ENCODE results near the gene AEN.

DNA sequence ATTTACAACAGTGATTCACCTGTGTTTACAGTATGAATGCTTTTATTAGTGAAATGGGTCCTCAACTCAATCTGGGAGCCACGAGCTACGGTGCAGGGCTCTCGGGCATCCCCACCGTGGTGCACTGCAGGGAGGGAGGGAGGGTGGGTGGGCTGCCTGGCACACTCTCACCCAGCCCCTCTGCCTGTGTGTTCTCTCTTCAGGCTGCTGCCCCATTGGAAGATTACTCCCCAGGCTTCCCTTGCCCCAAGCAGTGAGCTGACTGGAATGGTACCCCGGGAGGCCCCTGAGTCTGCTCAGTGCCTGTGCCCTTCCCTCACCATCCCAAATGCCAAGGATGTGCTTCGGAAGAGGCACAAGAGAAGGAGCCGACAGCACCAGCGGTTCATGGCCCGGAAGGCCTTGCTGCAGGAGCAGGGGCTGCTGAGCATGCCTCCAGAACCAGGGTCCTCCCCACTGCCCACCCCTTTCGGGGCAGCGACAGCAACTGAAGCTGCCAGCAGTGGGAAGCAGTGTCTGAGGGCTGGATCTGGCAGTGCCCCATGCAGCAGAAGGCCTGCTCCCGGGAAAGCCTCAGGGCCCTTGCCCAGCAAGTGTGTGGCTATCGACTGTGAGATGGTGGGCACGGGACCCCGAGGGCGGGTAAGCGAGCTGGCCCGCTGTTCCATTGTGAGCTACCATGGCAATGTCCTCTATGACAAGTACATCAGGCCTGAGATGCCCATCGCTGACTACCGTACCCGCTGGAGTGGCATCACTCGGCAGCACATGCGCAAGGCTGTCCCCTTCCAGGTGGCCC, 5.0 kb downstream of the AEN start:
- TF ChIP-seq, protein P1, sequence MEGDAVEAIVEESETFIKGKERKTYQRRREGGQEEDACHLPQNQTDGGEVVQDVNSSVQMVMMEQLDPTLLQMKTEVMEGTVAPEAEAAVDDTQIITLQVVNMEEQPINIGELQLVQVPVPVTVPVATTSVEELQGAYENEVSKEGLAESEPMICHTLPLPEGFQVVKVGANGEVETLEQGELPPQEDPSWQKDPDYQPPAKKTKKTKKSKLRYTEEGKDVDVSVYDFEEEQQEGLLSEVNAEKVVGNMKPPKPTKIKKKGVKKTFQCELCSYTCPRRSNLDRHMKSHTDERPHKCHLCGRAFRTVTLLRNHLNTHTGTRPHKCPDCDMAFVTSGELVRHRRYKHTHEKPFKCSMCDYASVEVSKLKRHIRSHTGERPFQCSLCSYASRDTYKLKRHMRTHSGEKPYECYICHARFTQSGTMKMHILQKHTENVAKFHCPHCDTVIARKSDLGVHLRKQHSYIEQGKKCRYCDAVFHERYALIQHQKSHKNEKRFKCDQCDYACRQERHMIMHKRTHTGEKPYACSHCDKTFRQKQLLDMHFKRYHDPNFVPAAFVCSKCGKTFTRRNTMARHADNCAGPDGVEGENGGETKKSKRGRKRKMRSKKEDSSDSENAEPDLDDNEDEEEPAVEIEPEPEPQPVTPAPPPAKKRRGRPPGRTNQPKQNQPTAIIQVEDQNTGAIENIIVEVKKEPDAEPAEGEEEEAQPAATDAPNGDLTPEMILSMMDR (IDR thresholded peaks at IDR 0.05), result no peak
- no peak for TF ChIP-seq POLR2A (IDR thresholded peaks at IDR 0.05)
